Large intestine (tissue), 3 donors: ENCODE measurements around the gene MAD1L1. TPM values are rescaled to one million over a fixed set of nuclear protein-coding genes. Genes with fewer than 3 reads are reported as not detected.

ENCODE experiments used
- DNase-seq, 2 donors: peaks; one replicate each; pipeline versions ENCODE4 v3.0.0 to v3.0.0-alpha.2; 2013
- H3K27ac ChIP-seq: one replicate; pipeline ENCODE4 v1.5.1; 2013; ENCODE audit warnings: low read length
- H3K27me3 ChIP-seq: 2 replicates; pipeline ENCODE4 v1.6.1; 2013; ENCODE audit warnings: low read length; ENCODE audit not compliant: control insufficient read depth, insufficient read depth
- H3K36me3 ChIP-seq: 2 replicates; pipeline ENCODE4 v1.6.1; 2013; ENCODE audit warnings: low read length; ENCODE audit not compliant: control insufficient read depth, insufficient read depth
- H3K4me1 ChIP-seq: one replicate; pipeline ENCODE4 v1.6.1; 2013; ENCODE audit warnings: low read length; ENCODE audit not compliant: control insufficient read depth, insufficient read depth
- H3K4me3 ChIP-seq: one replicate; pipeline ENCODE4 v1.5.1; 2013; ENCODE audit warnings: low read length
- H3K9me3 ChIP-seq: one replicate; pipeline ENCODE4 v1.6.1; 2013; ENCODE audit warnings: mild to moderate bottlenecking, low read depth, low read length, moderate library complexity; ENCODE audit not compliant: control insufficient read depth
- WGBS: methylation state at CpG from one replicate; pipeline ENCODE4 v1.1.5; 2013; ENCODE audit warnings: low lambda C conversion rate; ENCODE audit not compliant: insufficient coverage; 5-methylcytosine and 5-hydroxymethylcytosine counted together
- polyA plus RNA-seq: library from polyadenylated mRNA; unstranded; fragments of 120-200 nt; gene quantifications from one replicate; pipeline ENCODE4 v1.2.1, GENCODE V29; 2013

The MAD1L1 gene
- polyA plus RNA-seq, 1 donor, result 15.1 TPM

DNA sequence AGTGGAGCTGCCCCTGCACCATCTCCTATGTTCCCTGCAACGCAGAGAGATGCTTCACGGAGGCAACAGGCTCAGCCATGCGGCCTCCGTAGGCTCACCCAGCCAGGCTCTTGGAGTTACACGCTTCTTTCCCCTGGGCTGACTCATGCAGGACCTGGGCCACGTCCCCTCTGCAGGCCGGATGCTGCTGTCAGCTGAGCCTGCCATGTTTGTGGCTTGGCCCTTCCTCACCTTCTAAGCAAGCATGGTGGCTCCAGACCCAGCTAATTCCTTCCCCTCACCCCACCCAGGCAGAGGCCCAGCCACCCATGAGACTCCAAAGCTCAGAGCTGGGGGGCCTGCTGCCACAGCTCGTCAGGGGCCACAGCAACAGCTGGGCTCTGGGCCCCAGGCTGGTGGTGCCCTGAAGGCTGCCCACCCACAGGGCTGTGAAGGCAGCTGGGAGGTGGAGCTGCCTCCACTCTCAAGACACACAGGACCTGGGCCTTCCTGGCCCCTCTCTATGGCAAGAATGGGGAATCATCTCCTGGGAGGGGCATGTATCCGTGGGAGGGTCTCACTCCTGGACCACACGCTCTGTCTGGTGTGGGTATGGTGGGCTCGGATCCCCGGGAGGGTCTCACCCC is 343.1 kb downstream of the MAD1L1 start:
- H3K27me3 ChIP-seq, result no peaks in the 10 kb centered on the region
- no peak for DNase-seq
- WGBS, result no CpG with 5 or more reads among the region's 12 CpGs
- H3K4me3 ChIP-seq, result no peak overlapping the region
- H3K27ac ChIP-seq, result no peak overlapping the region
- H3K4me1 ChIP-seq, result no peaks in the 10 kb centered on the region
- H3K9me3 ChIP-seq, result no peaks in the 10 kb centered on the region
- H3K36me3 ChIP-seq, result peaks cover 16% of the 10 kb centered on the region

DNA sequence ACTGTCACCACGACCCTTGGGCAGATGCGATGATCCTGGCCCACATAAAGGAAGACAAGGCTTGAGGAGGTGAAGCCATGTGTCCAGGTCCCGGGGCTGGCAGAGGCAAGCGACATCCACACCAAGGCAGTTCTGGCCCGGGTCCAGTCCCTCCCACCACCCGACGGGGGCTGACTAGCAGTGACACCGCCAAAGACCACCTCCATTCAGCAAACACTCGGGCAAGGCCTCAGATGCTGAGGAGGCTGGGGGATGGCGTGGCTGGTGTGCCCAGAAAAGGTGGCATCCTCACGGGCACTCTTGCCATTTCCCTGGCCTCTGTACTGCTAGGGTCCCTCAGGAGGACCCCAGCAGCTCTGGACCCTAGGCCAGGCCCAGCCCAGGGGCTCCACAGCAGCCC is 343.7 kb downstream of the MAD1L1 start:
- H3K27ac ChIP-seq, result no peak overlapping the region
- DNase-seq, result no peak
- peaks cover 16% of the 10 kb centered on the region for H3K36me3 ChIP-seq
- H3K9me3 ChIP-seq, result peaks cover under 1% of the 10 kb centered on the region
- H3K4me1 ChIP-seq, result no peaks in the 10 kb centered on the region
- no peak overlapping the region for H3K4me3 ChIP-seq
- H3K27me3 ChIP-seq, result no peaks in the 10 kb centered on the region
- no CpG with 5 or more reads among the region's 11 CpGs for WGBS

- H3K4me1 ChIP-seq, result no peaks in the 10 kb centered on the region
- no peaks in the 10 kb centered on the region for H3K27me3 ChIP-seq
- DNase-seq, result no peak
- H3K4me3 ChIP-seq, result no peak overlapping the region
- H3K27ac ChIP-seq, result no peak overlapping the region
- H3K36me3 ChIP-seq, result peaks cover 16% of the 10 kb centered on the region
- WGBS, result no CpG with 5 or more reads among the region's 12 CpGs
- H3K9me3 ChIP-seq, result peaks cover 4% of the 10 kb centered on the region
Measured at GRCh38 chr7:1888425-1888824, 344.3 kb downstream of the MAD1L1 start.

- Histone ChIP-seq H3K27ac (no peak overlapping the region), H3K9me3 (peaks cover 4% of the 10 kb centered on the region), H3K36me3 (peaks cover 16% of the 10 kb centered on the region), H3K27me3 (no peaks in the 10 kb centered on the region), H3K4me3 (no peak overlapping the region), H3K4me1 (no peaks in the 10 kb centered on the region)
- DNase-seq, result no peak
- no CpG with 5 or more reads among the region's 10 CpGs for WGBS
Measured at GRCh38 chr7:1887251-1887650, 345.5 kb downstream of the MAD1L1 start.

- no CpG with 5 or more reads among the region's 19 CpGs for WGBS
- Histone ChIP-seq H3K4me3 (no peak overlapping the region), H3K27ac (no peak overlapping the region), H3K4me1 (no peaks in the 10 kb centered on the region), H3K9me3 (peaks cover 4% of the 10 kb centered on the region), H3K36me3 (peaks cover 16% of the 10 kb centered on the region), H3K27me3 (no peaks in the 10 kb centered on the region)
- no peak for DNase-seq
Measured at GRCh38 chr7:1886361-1887064, 346.2 kb downstream of the MAD1L1 start.

- no CpG with 5 or more reads among the region's 28 CpGs for WGBS
- H3K36me3 ChIP-seq, result peaks cover 16% of the 10 kb centered on the region
- H3K9me3 ChIP-seq, result peaks cover 4% of the 10 kb centered on the region
- no peaks in the 10 kb centered on the region for H3K27me3 ChIP-seq
- no peak overlapping the region for H3K4me3 ChIP-seq
- no peak for DNase-seq
- H3K4me1 ChIP-seq, result no peaks in the 10 kb centered on the region
- no peak overlapping the region for H3K27ac ChIP-seq
Measured at GRCh38 chr7:1885465-1886226, 347.1 kb downstream of the MAD1L1 start.

DNA sequence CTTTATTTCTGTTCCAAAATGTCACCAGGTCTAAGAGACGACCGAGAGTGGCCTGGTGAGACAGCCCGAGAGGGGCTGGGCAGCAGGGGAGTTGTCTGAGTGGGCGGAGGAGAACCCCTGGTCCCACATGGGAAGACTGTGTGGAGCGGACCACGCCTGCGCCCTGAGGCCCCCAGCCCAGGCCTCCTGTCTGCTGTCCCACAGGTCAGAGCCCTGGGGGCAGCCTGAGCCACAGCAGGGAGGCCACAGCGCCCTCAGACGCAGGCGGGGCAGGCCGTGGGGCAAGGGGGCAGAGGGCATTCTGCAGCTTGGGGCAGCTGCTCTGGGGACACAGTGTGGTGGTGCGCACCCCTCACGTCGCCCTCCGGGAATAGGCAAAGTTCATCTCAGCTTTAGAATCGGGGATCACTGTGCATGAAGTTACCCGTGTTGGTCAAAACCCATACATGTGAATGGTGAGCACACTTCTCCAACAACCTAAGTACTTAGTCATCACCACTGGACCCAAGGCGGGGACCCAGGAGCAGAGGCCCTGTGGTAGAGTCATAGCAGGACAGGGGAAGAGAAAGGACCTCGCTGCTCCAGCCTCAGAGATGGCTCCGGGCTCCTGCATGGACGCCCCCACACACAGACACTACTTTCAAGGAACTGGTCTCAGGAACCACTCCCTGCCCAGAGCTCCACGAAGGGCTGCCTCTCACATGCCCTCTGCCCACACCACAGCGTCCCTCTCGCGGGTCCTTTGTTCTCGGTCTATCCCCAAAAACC is 348.0 kb downstream of the MAD1L1 start:
- no peak overlapping the region for H3K4me3 ChIP-seq
- DNase-seq, result no peak
- no peak overlapping the region for H3K27ac ChIP-seq
- peaks cover 4% of the 10 kb centered on the region for H3K9me3 ChIP-seq
- H3K4me1 ChIP-seq, result no peaks in the 10 kb centered on the region
- no peaks in the 10 kb centered on the region for H3K27me3 ChIP-seq
- no CpG with 5 or more reads among the region's 26 CpGs for WGBS
- H3K36me3 ChIP-seq, result peaks cover 16% of the 10 kb centered on the region

- WGBS, result no CpG with 5 or more reads among the region's 30 CpGs
- H3K4me1 ChIP-seq, result no peaks in the 10 kb centered on the region
Measured at GRCh38 chr7:1883834-1884582, 348.7 kb downstream of the MAD1L1 start.

GRCh38 chr7:1883031-1883761 is 349.5 kb downstream of the MAD1L1 start:
- peak in 1 of 2 donors; percentile 53 for DNase-seq
- no peak overlapping the region for H3K4me3 ChIP-seq
- no peaks in the 10 kb centered on the region for H3K27me3 ChIP-seq
- H3K36me3 ChIP-seq, result peaks cover 12% of the 10 kb centered on the region
- H3K4me1 ChIP-seq, result no peaks in the 10 kb centered on the region
- no peak overlapping the region for H3K27ac ChIP-seq
- peaks cover 6% of the 10 kb centered on the region for H3K9me3 ChIP-seq
- WGBS, result no CpG with 5 or more reads among the region's 18 CpGs

More at GRCh38 chr7:1883834-1884582, 348.7 kb downstream of the MAD1L1 start:
- peaks cover 16% of the 10 kb centered on the region for H3K36me3 ChIP-seq
- no peaks in the 10 kb centered on the region for H3K27me3 ChIP-seq
- H3K9me3 ChIP-seq, result peaks cover 4% of the 10 kb centered on the region
- DNase-seq, result no peak
- H3K27ac ChIP-seq, result no peak overlapping the region
- H3K4me3 ChIP-seq, result no peak overlapping the region
